ENCODE data around the gene DCXR. TPM values are rescaled to one million over a fixed set of nuclear protein-coding genes. Genes with fewer than 3 reads are reported as not detected.

The DCXR gene
- total and polyA plus RNA-seq, 2 donors (not counting 1 experiment from before 2014, with no cell fraction given), result 63.9 to 143 TPM

DNA sequence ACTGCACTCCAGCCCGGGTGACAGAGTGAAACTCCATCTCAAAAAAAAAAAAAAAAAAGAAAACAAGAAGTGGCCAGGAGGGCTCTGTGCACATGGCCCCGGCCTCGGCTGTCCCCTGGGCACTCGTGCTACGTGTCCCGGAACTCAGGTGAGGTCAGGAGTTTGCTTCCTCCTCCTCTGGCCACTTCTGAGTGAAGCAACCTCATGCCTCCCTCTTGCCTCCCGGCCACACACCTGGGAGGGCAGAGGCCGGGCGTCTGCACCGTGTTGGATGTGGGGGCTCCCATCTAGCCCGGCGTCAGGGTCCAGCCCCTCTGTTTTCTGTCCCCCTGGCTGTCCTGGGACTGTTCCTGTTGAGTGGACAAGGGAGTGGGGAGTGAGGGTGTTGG, 37.9 kb downstream of the DCXR start:
- Mint-ChIP-seq H3K4me1 (no peaks in the 10 kb centered on the region), H3K4me3 (no peak overlapping the region), H3K9me3 (ENCODE audit: insufficient read depth) (no peaks in the 10 kb centered on the region), H3K27me3 (no peaks in the 10 kb centered on the region), H3K27ac (no peak overlapping the region)
- DNase-seq (no peak), ATAC-seq (ENCODE audit: low read depth) (no peak)
- intact Hi-C loops (cut with micrococcal nuclease), result no loop called here
- Histone ChIP-seq H3K4me1 (ENCODE audit: control insufficient read depth in 2 of 2, insufficient read depth in 2 of 2, low read length in 2 of 2) (no peaks in the 10 kb centered on the region), H3K79me2 (ENCODE audit: control insufficient read depth, insufficient read depth, low read length) (peaks cover 3% of the 10 kb centered on the region), H3K9me3 (ENCODE audit: control extremely low read depth in 1 of 3, control insufficient read depth in 2 of 3, insufficient read depth in 1 of 3, low read length in 2 of 3) (no peaks in the 10 kb centered on the region), H3K4me3 (ENCODE audit: control extremely low read depth in 1 of 5, extremely low read depth in 1 of 5, insufficient read depth in 1 of 5, low read depth in 2 of 5, low read length in 4 of 5) (no peak overlapping the region), H3K9ac (ENCODE audit: low read length) (no peak overlapping the region), H3K36me3 (replicated peaks in 1 of 2; ENCODE audit: control extremely low read depth in 1 of 2, control insufficient read depth in 1 of 2, extremely low read depth in 1 of 2, insufficient read depth in 2 of 2, low read length in 1 of 2) (peaks cover 0 to 2% of the 10 kb centered on the region in 2 experiments), H4K20me1 (ENCODE audit: control insufficient read depth, insufficient read depth, low read length, poor library complexity, severe bottlenecking) (peaks cover 7% of the 10 kb centered on the region), H3K27me3 (replicated peaks in 1 of 4; ENCODE audit: control extremely low read depth in 1 of 4, control insufficient read depth in 3 of 4, insufficient read depth in 4 of 4, low read length in 3 of 4) (no peaks in the 10 kb centered on the region), H3K27ac (ENCODE audit: low read length in 2 of 2) (no peak overlapping the region), H3K4me2 (replicated peaks; ENCODE audit: low read depth, low read length, poor library complexity, severe bottlenecking) (no peak overlapping the region), H2AFZ (ENCODE audit: insufficient read depth, low read depth, low read length, poor library complexity, severe bottlenecking) (no peak overlapping the region)
- WGBS (ENCODE audit: insufficient coverage), result 86% methylated on average over 5 of the region's 12 CpGs
- ChIA-PET POLR2A (no interaction called here), CTCF (no interaction called here)
- TF ChIP-seq, protein P1, sequence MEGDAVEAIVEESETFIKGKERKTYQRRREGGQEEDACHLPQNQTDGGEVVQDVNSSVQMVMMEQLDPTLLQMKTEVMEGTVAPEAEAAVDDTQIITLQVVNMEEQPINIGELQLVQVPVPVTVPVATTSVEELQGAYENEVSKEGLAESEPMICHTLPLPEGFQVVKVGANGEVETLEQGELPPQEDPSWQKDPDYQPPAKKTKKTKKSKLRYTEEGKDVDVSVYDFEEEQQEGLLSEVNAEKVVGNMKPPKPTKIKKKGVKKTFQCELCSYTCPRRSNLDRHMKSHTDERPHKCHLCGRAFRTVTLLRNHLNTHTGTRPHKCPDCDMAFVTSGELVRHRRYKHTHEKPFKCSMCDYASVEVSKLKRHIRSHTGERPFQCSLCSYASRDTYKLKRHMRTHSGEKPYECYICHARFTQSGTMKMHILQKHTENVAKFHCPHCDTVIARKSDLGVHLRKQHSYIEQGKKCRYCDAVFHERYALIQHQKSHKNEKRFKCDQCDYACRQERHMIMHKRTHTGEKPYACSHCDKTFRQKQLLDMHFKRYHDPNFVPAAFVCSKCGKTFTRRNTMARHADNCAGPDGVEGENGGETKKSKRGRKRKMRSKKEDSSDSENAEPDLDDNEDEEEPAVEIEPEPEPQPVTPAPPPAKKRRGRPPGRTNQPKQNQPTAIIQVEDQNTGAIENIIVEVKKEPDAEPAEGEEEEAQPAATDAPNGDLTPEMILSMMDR (IDR thresholded peaks at IDR 0.05), result no peak
- TF ChIP-seq EZH2 (IDR thresholded peaks at IDR 0.05; ENCODE audit: borderline replicate concordance, insufficient read depth, low read depth, low read length, poor library complexity, severe bottlenecking), result no peak

DNA sequence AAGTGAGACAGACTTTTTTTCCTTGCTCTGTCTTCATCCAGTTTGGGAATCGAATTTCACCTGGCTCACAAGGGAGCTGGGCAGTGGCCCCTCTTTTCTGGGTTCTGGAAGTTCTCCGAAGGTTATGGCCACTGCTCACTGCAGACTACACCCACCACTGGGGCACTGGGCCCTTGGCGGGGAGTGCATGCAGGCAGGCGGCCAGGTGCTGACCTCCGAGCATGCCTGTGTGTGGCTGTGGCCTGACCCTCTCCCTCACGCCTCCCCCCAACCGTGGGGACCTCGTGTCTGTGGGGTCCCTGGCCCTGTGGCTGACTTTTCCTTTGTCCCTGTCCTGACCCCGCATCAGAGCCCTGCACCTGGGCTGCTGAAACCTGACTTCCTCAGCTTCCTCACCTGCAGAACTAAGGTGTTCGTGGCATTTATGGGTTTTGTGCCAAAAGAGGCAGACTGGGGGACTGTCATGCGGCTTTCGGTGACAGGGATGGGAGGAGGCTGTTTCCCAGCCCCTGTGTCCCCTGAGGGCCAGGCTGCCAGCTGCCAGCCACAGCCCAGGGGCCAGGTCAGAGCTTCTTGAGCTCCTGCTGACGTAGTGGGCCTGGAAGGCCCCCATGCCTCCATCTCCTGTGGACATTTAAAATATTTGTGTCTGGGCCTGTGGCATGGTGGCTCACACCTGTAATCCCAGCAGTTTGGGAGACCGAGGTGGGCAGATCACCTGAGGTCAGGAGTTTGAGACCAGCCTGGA, 38.6 kb downstream of the DCXR start:
- TF ChIP-seq, protein P1 (IDR thresholded peaks at IDR 0.05), result no peak
- no peak for TF ChIP-seq EZH2 (IDR thresholded peaks at IDR 0.05; ENCODE audit: borderline replicate concordance, insufficient read depth, low read depth, low read length, poor library complexity, severe bottlenecking)
- Histone ChIP-seq H3K4me1 (ENCODE audit: control insufficient read depth in 2 of 2, insufficient read depth in 2 of 2, low read length in 2 of 2) (no peaks in the 10 kb centered on the region), H2AFZ (ENCODE audit: insufficient read depth, low read depth, low read length, poor library complexity, severe bottlenecking) (no peak overlapping the region), H3K4me2 (replicated peaks; ENCODE audit: low read depth, low read length, poor library complexity, severe bottlenecking) (no peak overlapping the region), H3K27me3 (replicated peaks in 1 of 4; ENCODE audit: control extremely low read depth in 1 of 4, control insufficient read depth in 3 of 4, insufficient read depth in 4 of 4, low read length in 3 of 4) (no peaks in the 10 kb centered on the region), H3K36me3 (replicated peaks in 1 of 2; ENCODE audit: control extremely low read depth in 1 of 2, control insufficient read depth in 1 of 2, extremely low read depth in 1 of 2, insufficient read depth in 2 of 2, low read length in 1 of 2) (peaks cover 0 to 2% of the 10 kb centered on the region in 2 experiments), H3K9me3 (ENCODE audit: control extremely low read depth in 1 of 3, control insufficient read depth in 2 of 3, insufficient read depth in 1 of 3, low read length in 2 of 3) (no peaks in the 10 kb centered on the region), H3K4me3 (ENCODE audit: control extremely low read depth in 1 of 5, extremely low read depth in 1 of 5, insufficient read depth in 1 of 5, low read depth in 2 of 5, low read length in 4 of 5) (no peak overlapping the region), H3K27ac (ENCODE audit: low read length in 2 of 2) (no peak overlapping the region), H3K9ac (ENCODE audit: low read length) (no peak overlapping the region), H3K79me2 (ENCODE audit: control insufficient read depth, insufficient read depth, low read length) (peaks cover 3% of the 10 kb centered on the region), H4K20me1 (ENCODE audit: control insufficient read depth, insufficient read depth, low read length, poor library complexity, severe bottlenecking) (peaks cover 7% of the 10 kb centered on the region)
- no peaks in the 10 kb centered on the region for H3K27me3 Mint-ChIP-seq
- ATAC-seq (ENCODE audit: low read depth) (no peak), DNase-seq (no peak)
- H3K27ac Mint-ChIP-seq, result no peak overlapping the region
- H3K4me1 Mint-ChIP-seq, result no peaks in the 10 kb centered on the region
- no peaks in the 10 kb centered on the region for H3K9me3 Mint-ChIP-seq (ENCODE audit: insufficient read depth)
- CTCF ChIA-PET, result interaction anchor here (0.6 kb wide), 1 partner anchor 42 kb away, joined by 3 read pairs; no protein-coding TSS in a partner anchor
- WGBS (ENCODE audit: insufficient coverage), result 97% methylated on average over 13 of the region's 14 CpGs
- intact Hi-C loops (cut with micrococcal nuclease), result no loop called here
- POLR2A ChIA-PET, result interaction anchor here (0.5 kb wide), 1 partner anchor 105 kb away, joined by 3 read pairs; no protein-coding TSS in a partner anchor
- no peak overlapping the region for H3K4me3 Mint-ChIP-seq

All from B cell (primary cell).